Measurements from ENCODE around the gene PDPN.

- TF ChIP-seq MXI1 (IDR thresholded peaks at IDR 0.05; ENCODE audit: low read depth, low read length) = no peak
- TF ChIP-seq JUN (IDR thresholded peaks at IDR 0.05; ENCODE audit: borderline replicate concordance, low read depth, low read length) = no peak
- TF ChIP-seq JUN (CRISPR knock-in tag; IDR thresholded peaks at IDR 0.05; ENCODE audit: borderline replicate concordance) = no peak
- TF ChIP-seq ESRRA (IDR thresholded peaks at IDR 0.05; ENCODE audit: borderline replicate concordance, low read depth) = no peak
- no peak for TF ChIP-seq CTCF (IDR thresholded peaks at IDR 0.05 in 2 of 3, conservative IDR thresholded peaks at IDR 0.05 in 1 of 3; ENCODE audit: insufficient read depth in 2 of 3, low read depth in 1 of 3, low read length in 3 of 3)
- TF ChIP-seq SMAD4 (CRISPR knock-in tag; conservative IDR thresholded peaks at IDR 0.05) = no peak
- no peak for TF ChIP-seq CHD7 (IDR thresholded peaks at IDR 0.05; ENCODE audit: low read depth, low read length)
Observed at GRCh38 chr1:13642306-13643004, 58.8 kb downstream of the PDPN start.

Data from K562 (cell line).